SU-DHL-6 (cell line): ENCODE measurements around the gene RCC1.
"Not testable (repeated sequence)": the region's sequence is repeated elsewhere in the genome, so short reads cannot be mapped to it uniquely, and the experiment has no call there.

ENCODE experiments used
- H2AFZ ChIP-seq: fragments of 200-600 bp; sonication (generic); 2 replicates; pipeline ENCODE4 v1.6.1; 2014; ENCODE audit warnings: low read depth, mild to moderate bottlenecking, moderate library complexity, mixed read lengths, antibody characterized with exemption, low read length; ENCODE audit not compliant: severe bottlenecking
- H3F3A ChIP-seq: fragments of 200-600 bp; shearing (Covaris generic); 2 replicates; pipeline ENCODE4 v1.6.0; 2016; ENCODE audit warnings: antibody characterized with exemption, mild to moderate bottlenecking; ENCODE audit not compliant: insufficient read depth
- H3K27ac ChIP-seq: fragments of 200-600 bp; sonication (generic); 2 replicates; pipeline ENCODE4 v1.5.1; 2016; ENCODE audit warnings: low read depth, mild to moderate bottlenecking, low read length, moderate library complexity, mixed read lengths
- H3K27me3 ChIP-seq: fragments of 200-600 bp; sonication (generic), shearing (Covaris generic); 2 replicates; pipeline ENCODE4 v1.6.0; 2014; ENCODE audit warnings: mild to moderate bottlenecking, low read length
- H3K36me3 ChIP-seq: fragments of 200-600 bp; sonication (generic); 2 replicates; pipeline ENCODE4 v1.6.1; 2014; ENCODE audit warnings: mild to moderate bottlenecking, low read length, mixed read lengths
- H3K4me2 ChIP-seq: fragments of 300-600, 200-600 bp; shearing (Covaris generic), sonication (generic); 2 replicates; pipeline ENCODE4 v1.6.0; 2014; ENCODE audit warnings: low read length, low read depth, mild to moderate bottlenecking; ENCODE audit not compliant: poor library complexity, severe bottlenecking
- H3K4me3 ChIP-seq: fragments of 200-600 bp; sonication (generic); 2 replicates; pipeline ENCODE4 v1.5.1; 2014; ENCODE audit warnings: antibody characterized with exemption, low read length, mild to moderate bottlenecking, mixed read lengths; ENCODE audit not compliant: insufficient read depth, poor library complexity, severe bottlenecking
- H3K79me2 ChIP-seq: fragments of 200-600 bp; sonication (generic); 2 replicates; pipeline ENCODE4 v1.6.1; 2014; ENCODE audit warnings: mild to moderate bottlenecking, low read length, moderate library complexity; ENCODE audit not compliant: insufficient read depth
- H3K9ac ChIP-seq: fragments of 200-600 bp; sonication (generic); 2 replicates; pipeline ENCODE4 v1.7.0; 2014; ENCODE audit warnings: mild to moderate bottlenecking, low read length
- H3K9me2 ChIP-seq: fragments of 200-600 bp; sonication (generic); replicated peaks from 2 replicates; pipeline ENCODE4 v1.6.1; 2014; ENCODE audit warnings: low read length; ENCODE audit not compliant: insufficient read depth
- H3K9me3 ChIP-seq: fragments of 200-600 bp; sonication (generic); 2 replicates; pipeline ENCODE4 v1.6.1; 2014; ENCODE audit warnings: low read length, mixed read lengths; ENCODE audit not compliant: insufficient read depth
- H4K20me1 ChIP-seq: fragments of 200-600 bp; sonication (generic); 2 replicates; pipeline ENCODE4 v1.6.1; 2014; ENCODE audit warnings: low read depth, mild to moderate bottlenecking, antibody characterized with exemption, low read length, moderate library complexity, mixed read lengths
- CTCF ChIP-seq: fragments of 200-600 bp; sonication (generic); IDR thresholded peaks from one replicate; pipeline ENCODE4 v1.5.1; 2017; ENCODE audit warnings: antibody characterized with exemption, mild to moderate bottlenecking, low read length, moderate library complexity; ENCODE audit not compliant: insufficient read depth, poor library complexity, severe bottlenecking
- EZH2phosphoT487 ChIP-seq: fragments of 200-600 bp; sonication (generic), shearing (Covaris generic); conservative IDR thresholded peaks from 2 replicates; pipeline ENCODE4 v1.6.1; 2018; ENCODE audit warnings: mild to moderate bottlenecking, antibody characterized with exemption, low read length, moderate library complexity, mixed read lengths

The RCC1 gene

GRCh38 chr1:28581531-28582247, 75.8 kb downstream of the RCC1 start:
- Histone ChIP-seq H4K20me1 (peaks cover 11% of the 10 kb centered on the region; the same call in 1 of the 2 replicates), H3K27me3 (no peaks in the 10 kb centered on the region), H3K27ac (peak overlapping the region; percentile 92), H3K9me3 (no peaks in the 10 kb centered on the region), H3K4me3 (peak overlapping the region; percentile 98), H3K9ac (peak overlapping the region; percentile 99), H3K79me2 (peaks cover 23% of the 10 kb centered on the region), H3K4me2 (peak overlapping the region; percentile 91), H2AFZ (peak overlapping the region; percentile 73), H3K36me3 (peaks cover 28% of the 10 kb centered on the region), H3F3A (peaks cover 54% of the 10 kb centered on the region), H3K9me2 (no peaks in the 10 kb centered on the region)
- TF ChIP-seq EZH2phosphoT487 = no peak
- no peak for TF ChIP-seq CTCF

GRCh38 chr1:28582248-28582615, 76.4 kb downstream of the RCC1 start:
- H3K9me2 ChIP-seq = no peaks in the 10 kb centered on the region
- H2AFZ ChIP-seq = peak overlapping the region; percentile 73
- peaks cover 54% of the 10 kb centered on the region for H3F3A ChIP-seq
- peaks cover 23% of the 10 kb centered on the region for H3K79me2 ChIP-seq
- H3K4me3 ChIP-seq = peak overlapping the region; percentile 98
- no peaks in the 10 kb centered on the region for H3K9me3 ChIP-seq
- H3K27ac ChIP-seq = peak overlapping the region; percentile 92
- peak overlapping the region; percentile 86 for H3K4me2 ChIP-seq
- H3K9ac ChIP-seq = peak overlapping the region; percentile 99
- H3K27me3 ChIP-seq = no peaks in the 10 kb centered on the region
- TF ChIP-seq CTCF = no peak
- TF ChIP-seq EZH2phosphoT487 = no peak
- peaks cover 28% of the 10 kb centered on the region for H3K36me3 ChIP-seq
- H4K20me1 ChIP-seq = peaks cover 11% of the 10 kb centered on the region; the same call in 1 of the 2 replicates

GRCh38 chr1:28586585-28587391, 80.9 kb downstream of the RCC1 start:
- H3K4me3 ChIP-seq, H3K36me3 ChIP-seq, H3K9ac ChIP-seq, H3K9me2 ChIP-seq, H3K9me3 ChIP-seq, H3K27me3 ChIP-seq, H2AFZ ChIP-seq, H3K79me2 ChIP-seq, H4K20me1 ChIP-seq: not testable (repeated sequence)
- H3F3A ChIP-seq = peaks cover 12% of the 10 kb centered on the region; the same call in 1 of the 2 replicates
- peak overlapping the region; percentile 23; the same call in 1 of the 2 replicates for H3K27ac ChIP-seq
- peak overlapping the region; percentile 13 for H3K4me2 ChIP-seq
